Astrocyte of the cerebellum (primary cell): ENCODE data around the gene ACE2.

Experiments
- DNase-seq: peaks from one replicate; pipeline ENCODE4 v3.0.0-alpha.2; 2011; ENCODE audit warnings: low read depth
- H3K4me3 ChIP-seq: 2 replicates; pipeline ENCODE4 v1.5.1; 2011; ENCODE audit warnings: mild to moderate bottlenecking, low read depth, low read length, moderate library complexity
- in situ Hi-C: cut with HindIII; loops from 2 replicates; pipeline ENCODE4 v1.10.0; 2017; ENCODE audit warnings: low sequenced_read_pairs
- TF ChIP-seq, protein P1 (sequence below): IDR thresholded peaks from 2 replicates; pipeline ENCODE4 v1.5.1; 2012; ENCODE audit warnings: low read length, low read depth, moderate library complexity, mild to moderate bottlenecking; ENCODE audit errors: missing control alignments

The ACE2 gene

DNA sequence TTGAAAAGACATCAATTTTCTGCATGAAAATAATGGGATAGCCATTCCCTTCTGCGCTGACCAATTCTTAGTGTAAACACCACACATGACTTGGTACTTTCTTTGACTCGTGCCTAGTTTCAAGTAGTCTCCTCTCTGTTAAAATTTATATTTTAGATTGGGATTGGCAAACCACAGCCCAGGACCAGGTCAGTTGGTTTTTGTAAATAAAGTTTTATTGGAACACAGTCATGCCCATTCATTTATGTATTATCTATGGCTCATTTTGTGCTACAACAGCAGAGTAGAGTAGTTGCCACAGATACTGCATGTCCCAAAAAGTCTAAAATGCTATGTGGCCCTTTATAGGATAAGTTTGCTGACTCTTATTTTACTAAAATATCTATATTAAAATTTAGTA lies 53.4 kb downstream of the ACE2 start:
- H3K4me3 ChIP-seq, result no peak overlapping the region
- in situ Hi-C loops, result no loop called here
- DNase-seq, result no peak
- TF ChIP-seq, protein P1, sequence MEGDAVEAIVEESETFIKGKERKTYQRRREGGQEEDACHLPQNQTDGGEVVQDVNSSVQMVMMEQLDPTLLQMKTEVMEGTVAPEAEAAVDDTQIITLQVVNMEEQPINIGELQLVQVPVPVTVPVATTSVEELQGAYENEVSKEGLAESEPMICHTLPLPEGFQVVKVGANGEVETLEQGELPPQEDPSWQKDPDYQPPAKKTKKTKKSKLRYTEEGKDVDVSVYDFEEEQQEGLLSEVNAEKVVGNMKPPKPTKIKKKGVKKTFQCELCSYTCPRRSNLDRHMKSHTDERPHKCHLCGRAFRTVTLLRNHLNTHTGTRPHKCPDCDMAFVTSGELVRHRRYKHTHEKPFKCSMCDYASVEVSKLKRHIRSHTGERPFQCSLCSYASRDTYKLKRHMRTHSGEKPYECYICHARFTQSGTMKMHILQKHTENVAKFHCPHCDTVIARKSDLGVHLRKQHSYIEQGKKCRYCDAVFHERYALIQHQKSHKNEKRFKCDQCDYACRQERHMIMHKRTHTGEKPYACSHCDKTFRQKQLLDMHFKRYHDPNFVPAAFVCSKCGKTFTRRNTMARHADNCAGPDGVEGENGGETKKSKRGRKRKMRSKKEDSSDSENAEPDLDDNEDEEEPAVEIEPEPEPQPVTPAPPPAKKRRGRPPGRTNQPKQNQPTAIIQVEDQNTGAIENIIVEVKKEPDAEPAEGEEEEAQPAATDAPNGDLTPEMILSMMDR, result no peak

DNA sequence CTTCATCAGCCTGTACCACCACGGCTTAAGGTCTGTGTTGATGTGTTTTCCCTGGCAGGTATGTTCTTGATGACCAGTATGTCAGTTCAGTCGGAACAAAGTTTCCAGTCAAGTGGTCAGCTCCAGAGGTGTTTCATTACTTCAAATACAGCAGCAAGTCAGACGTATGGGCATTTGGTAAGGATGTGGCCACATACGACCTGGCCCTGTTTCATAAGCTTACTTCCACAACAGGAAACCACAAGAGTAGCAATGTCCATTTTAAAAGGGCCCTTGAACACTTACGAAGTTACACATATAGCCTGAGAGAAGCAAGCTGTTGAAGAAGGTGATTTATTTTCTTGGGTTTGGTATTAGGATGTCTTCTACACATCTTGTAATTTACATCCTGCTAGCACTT lies 54.0 kb downstream of the ACE2 start:
- H3K4me3 ChIP-seq, result no peak overlapping the region
- in situ Hi-C loops, result no loop called here
- TF ChIP-seq, protein P1, result no peak
- DNase-seq, result no peak

DNA sequence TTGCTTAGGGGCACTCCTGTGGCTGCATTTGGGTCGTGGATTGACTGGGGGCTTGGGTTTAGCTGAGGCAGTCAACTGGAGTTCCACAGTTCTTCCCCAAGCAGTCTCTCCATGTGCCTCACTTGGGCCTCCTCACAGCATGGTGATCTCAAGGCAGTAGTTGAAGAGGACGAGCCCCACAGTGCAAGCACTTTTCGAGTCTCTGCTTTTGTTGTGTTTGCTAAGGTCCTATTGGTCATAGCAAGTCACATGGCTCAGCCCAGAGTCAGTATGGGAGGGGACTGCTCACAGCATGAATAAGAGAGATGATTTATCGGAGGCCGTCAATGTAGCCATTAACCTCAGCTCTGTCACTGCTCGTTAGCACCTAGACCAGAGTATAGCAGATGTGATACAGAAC lies 70.4 kb downstream of the ACE2 start:
- TF ChIP-seq, protein P1, result no peak
- no peak overlapping the region for H3K4me3 ChIP-seq
- no peak for DNase-seq
- in situ Hi-C loops, result no loop called here

DNA sequence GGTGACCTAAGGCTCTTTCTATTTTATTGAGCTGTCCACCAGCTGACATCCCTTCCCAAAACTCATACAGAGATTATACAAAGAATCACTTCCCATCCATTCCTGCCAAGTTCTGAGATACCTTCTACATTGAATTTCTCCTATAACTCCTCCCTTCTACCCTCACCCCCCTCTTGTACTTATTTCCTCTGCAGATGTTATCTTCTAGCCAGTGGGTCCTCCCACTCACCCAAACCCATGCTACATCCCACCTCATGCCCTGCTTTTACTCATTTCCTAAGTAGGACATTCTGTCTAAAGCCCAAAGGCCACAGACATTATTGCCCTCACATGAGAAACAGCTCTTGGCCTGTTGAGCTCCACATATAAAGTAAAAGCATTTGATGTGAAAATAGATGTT lies 71.6 kb downstream of the ACE2 start:
- TF ChIP-seq, protein P1, result no peak
- DNase-seq, result no peak
- no peak overlapping the region for H3K4me3 ChIP-seq
- in situ Hi-C loops, result no loop called here

DNA sequence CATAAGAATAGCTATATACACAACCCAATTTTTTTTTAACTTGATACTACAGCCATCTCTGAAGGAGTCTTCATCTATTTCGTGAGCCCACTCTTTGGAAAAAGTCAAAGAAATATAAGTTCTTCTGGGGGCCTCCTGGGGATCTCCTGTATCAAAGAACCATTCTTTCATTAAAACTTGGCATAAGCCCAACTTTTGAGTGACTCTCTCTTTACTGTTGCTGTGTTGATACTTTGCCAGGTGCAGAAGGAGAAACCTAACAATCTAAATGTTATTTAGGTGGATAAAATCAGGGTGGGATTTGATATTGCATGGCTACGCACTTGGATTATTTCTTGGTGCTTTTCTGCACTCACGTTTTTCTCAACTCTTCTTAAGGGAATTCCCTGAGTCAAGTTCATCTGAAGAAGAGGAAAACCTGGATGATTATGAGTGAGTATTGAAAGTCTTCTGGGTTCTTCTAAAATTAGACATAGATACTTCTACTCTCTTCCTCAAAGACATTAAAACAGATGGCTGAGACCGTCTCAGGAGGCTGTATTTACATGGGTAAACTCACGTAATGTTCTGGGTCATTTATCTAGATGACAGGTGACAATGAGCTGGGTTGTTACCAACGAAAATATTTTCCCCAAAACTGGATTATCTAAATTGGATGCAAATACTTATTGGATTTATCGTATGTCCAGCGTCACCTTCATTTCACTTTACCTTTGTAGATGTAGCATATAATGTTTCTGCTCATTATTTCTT lies 74.9 kb downstream of the ACE2 start:
- TF ChIP-seq, protein P1, result no peak
- H3K4me3 ChIP-seq, result no peak overlapping the region
- no peak for DNase-seq
- in situ Hi-C loops, result no loop called here

DNA sequence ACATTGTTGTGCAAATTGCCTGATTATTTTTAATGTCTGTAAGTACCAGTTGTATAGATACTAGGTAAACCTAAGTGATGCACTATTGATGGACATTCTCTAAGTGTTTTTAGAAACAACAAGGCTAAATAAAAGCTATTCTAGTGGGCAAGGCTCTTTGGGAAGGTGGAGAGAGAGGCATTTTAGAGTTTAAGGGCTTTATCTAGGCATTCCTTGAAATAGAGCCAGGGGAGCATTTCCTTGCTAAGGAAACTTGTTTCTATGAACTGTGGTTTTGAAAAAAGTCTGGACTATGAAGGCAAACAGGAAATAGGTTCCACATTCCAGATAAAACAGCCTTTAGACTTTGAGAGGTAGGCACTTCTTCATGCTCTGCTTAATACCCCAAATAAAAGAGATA lies 76.3 kb downstream of the ACE2 start:
- in situ Hi-C loops, result no loop called here
- TF ChIP-seq, protein P1, result no peak
- peak; percentile 72 for DNase-seq

More for the DNA sequence above, 76.3 kb downstream of the ACE2 start:
- H3K4me3 ChIP-seq, result no peak overlapping the region
